Measurements from ENCODE around the gene RPRD1A. TPM values are rescaled to one million over a fixed set of nuclear protein-coding genes. Genes with fewer than 3 reads are reported as not detected.
A peak's percentile ranks its signal among the peaks of the same experiment; 100 is the strongest.

RPRD1A gene
- total RNA-seq, 1 experiment from 2014 or later = 80.7 TPM

DNA sequence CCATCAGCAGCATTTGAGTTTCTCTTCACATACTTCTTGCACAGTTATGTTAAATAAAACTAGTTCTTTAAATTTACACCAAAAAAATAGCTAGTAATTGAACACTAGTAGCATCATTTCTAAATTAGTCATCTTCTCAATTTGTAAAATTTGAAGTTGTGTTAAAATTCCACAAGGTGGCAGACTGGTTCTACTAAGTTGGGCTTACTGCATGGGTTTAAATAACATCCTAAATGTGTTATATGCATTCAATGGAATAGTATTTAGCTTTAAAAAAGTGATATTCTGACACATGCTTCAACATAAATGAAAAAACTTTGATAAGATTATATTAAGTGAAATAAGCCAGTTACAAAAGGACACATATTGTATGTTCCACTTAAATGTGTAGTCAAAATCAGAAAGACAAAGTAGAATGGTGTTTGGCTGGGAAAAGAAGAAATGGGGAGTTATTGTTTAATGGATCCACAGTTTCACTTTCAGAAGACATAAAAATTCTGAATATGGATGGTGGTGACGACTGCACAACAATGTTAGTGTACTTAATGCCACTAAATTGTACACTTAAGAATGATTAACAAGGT is 28.7 kb upstream of the RPRD1A start:
- ATAC-seq = peak; percentile 73
- no peaks in the 10 kb centered on the region for H3K79me2 ChIP-seq (ENCODE audit: insufficient read depth, low read length)
- POLR2A ChIA-PET = interaction anchor here (0.7 to 1.0 kb wide), 2 partner anchors 188 to 190 kb away, joined by 3 to 5 read pairs; no protein-coding TSS in a partner anchor
- CTCF ChIA-PET = interaction anchor here (0.6 to 3.3 kb wide), 20 partner anchors 10 to 661 kb away, joined by 3 to 94 read pairs (median 4); no protein-coding TSS in a partner anchor
- no peak overlapping the region for H3K27ac ChIP-seq (ENCODE audit: low read depth, low read length)
- H3K4me2 ChIP-seq (ENCODE audit: low read length) = no peak overlapping the region
- H3K4me1 ChIP-seq (ENCODE audit: control insufficient read depth in 1 of 2, insufficient read depth in 2 of 2, low read length in 2 of 2) = no peaks in the 10 kb centered on the region
- H3K4me3 ChIP-seq (replicated peaks in 1 of 2; ENCODE audit: low read depth in 1 of 2, low read length in 2 of 2) = no peak overlapping the region
- TF ChIP-seq, protein P1, sequence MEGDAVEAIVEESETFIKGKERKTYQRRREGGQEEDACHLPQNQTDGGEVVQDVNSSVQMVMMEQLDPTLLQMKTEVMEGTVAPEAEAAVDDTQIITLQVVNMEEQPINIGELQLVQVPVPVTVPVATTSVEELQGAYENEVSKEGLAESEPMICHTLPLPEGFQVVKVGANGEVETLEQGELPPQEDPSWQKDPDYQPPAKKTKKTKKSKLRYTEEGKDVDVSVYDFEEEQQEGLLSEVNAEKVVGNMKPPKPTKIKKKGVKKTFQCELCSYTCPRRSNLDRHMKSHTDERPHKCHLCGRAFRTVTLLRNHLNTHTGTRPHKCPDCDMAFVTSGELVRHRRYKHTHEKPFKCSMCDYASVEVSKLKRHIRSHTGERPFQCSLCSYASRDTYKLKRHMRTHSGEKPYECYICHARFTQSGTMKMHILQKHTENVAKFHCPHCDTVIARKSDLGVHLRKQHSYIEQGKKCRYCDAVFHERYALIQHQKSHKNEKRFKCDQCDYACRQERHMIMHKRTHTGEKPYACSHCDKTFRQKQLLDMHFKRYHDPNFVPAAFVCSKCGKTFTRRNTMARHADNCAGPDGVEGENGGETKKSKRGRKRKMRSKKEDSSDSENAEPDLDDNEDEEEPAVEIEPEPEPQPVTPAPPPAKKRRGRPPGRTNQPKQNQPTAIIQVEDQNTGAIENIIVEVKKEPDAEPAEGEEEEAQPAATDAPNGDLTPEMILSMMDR (IDR thresholded peaks at IDR 0.05 in 2 of 3, conservative IDR thresholded peaks at IDR 0.05 in 1 of 3; ENCODE audit: borderline replicate concordance in 1 of 3, insufficient read depth in 1 of 3, low read depth in 2 of 3, low read length in 2 of 3) = peak; percentile 37 to 75 (median 75); a peak in 4 of 6 replicates
- peak; percentile 81 for TF ChIP-seq RAD21 (IDR thresholded peaks at IDR 0.05; ENCODE audit: low read depth)
- TF ChIP-seq, protein P2, sequence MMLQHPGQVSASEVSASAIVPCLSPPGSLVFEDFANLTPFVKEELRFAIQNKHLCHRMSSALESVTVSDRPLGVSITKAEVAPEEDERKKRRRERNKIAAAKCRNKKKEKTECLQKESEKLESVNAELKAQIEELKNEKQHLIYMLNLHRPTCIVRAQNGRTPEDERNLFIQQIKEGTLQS (IDR thresholded peaks at IDR 0.05) = no peak
- H3K9me2 ChIP-seq (ENCODE audit: insufficient read depth) = no peaks in the 10 kb centered on the region
- no peaks in the 10 kb centered on the region for H3K36me3 ChIP-seq (ENCODE audit: control insufficient read depth in 1 of 2, insufficient read depth in 2 of 2, low read length in 2 of 2)
- H3K27me3 ChIP-seq (ENCODE audit: insufficient read depth, low read length) = no peaks in the 10 kb centered on the region
- no peaks in the 10 kb centered on the region for H3K9me3 ChIP-seq (ENCODE audit: control insufficient read depth in 1 of 2, insufficient read depth in 1 of 2, low read depth in 1 of 2, low read length in 2 of 2)
- BruUV-seq (replicated peaks) = no TSS peak
- RAD21 ChIA-PET (ENCODE audit: low non-redundant PET in 1 of 2, low total read pairs in 2 of 2, uncharacterized antibody in 2 of 2, unreplicated experiment in 2 of 2) = interaction anchor here (0.6 to 1.2 kb wide), 4 partner anchors 23 to 189 kb away, joined by 3 to 11 read pairs (median 4); no protein-coding TSS in a partner anchor
- H3K9ac ChIP-seq (ENCODE audit: low read length) = no peak overlapping the region
- H4K20me1 ChIP-seq (ENCODE audit: insufficient read depth) = no peaks in the 10 kb centered on the region
- peak overlapping the region; percentile 8 for H2AFZ ChIP-seq (ENCODE audit: low read depth, low read length, poor library complexity, severe bottlenecking)
- peak; percentile 71 for DNase-seq (ENCODE audit: low read depth, low spot score)
- intact Hi-C loops (cut with micrococcal nuclease) = loop anchor here (1.0 to 5.0 kb wide), 6 partner anchors 79 to 711 kb away; no protein-coding TSS in a partner anchor

DNA sequence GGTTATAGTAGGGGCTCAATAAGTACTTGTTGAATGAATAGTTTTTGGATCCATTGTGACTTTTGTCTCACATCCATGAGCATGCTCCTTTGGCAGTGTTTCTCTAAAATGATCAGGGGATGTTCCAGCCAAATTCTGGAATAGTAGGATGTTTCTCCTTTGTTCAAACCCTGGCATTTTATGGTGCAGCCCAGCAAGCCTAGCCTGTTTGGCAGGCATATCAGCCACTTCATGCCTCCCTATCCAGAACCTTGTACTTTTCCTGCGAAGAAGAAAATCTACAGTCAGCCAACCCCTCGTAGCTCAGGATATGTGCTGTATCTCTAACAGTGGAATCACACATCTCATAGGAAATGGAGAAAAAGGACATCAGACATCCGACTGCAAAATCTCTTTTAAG is 27.1 kb upstream of the RPRD1A start:
- Histone ChIP-seq H3K9me3 (ENCODE audit: control insufficient read depth in 1 of 2, insufficient read depth in 1 of 2, low read depth in 1 of 2, low read length in 2 of 2) (no peaks in the 10 kb centered on the region), H3K79me2 (ENCODE audit: insufficient read depth, low read length) (no peaks in the 10 kb centered on the region), H4K20me1 (ENCODE audit: insufficient read depth) (no peaks in the 10 kb centered on the region), H3K27ac (ENCODE audit: low read depth, low read length) (no peak overlapping the region), H3K4me1 (ENCODE audit: control insufficient read depth in 1 of 2, insufficient read depth in 2 of 2, low read length in 2 of 2) (no peaks in the 10 kb centered on the region), H3K27me3 (ENCODE audit: insufficient read depth, low read length) (no peaks in the 10 kb centered on the region), H3K4me3 (replicated peaks in 1 of 2; ENCODE audit: low read depth in 1 of 2, low read length in 2 of 2) (no peak overlapping the region), H3K36me3 (ENCODE audit: control insufficient read depth in 1 of 2, insufficient read depth in 2 of 2, low read length in 2 of 2) (no peaks in the 10 kb centered on the region), H3K4me2 (ENCODE audit: low read length) (no peak overlapping the region), H3K9ac (ENCODE audit: low read length) (no peak overlapping the region), H3K9me2 (ENCODE audit: insufficient read depth) (no peaks in the 10 kb centered on the region), H2AFZ (ENCODE audit: low read depth, low read length, poor library complexity, severe bottlenecking) (no peak overlapping the region)
- no TSS peak for BruUV-seq (replicated peaks)
- ChIA-PET POLR2A (no interaction called here), CTCF (interaction anchor here (3.3 kb wide), 1 partner anchor 189 kb away, joined by 94 read pairs; no protein-coding TSS in a partner anchor), RAD21 (ENCODE audit: low non-redundant PET in 1 of 2, low total read pairs in 2 of 2, uncharacterized antibody in 2 of 2, unreplicated experiment in 2 of 2) (interaction anchor here in 1 of 2 experiments (0.7 kb wide), 1 partner anchor 190 kb away, joined by 4 read pairs; no protein-coding TSS in a partner anchor)
- DNase-seq (ENCODE audit: low read depth, low spot score) (no peak), ATAC-seq (no peak)
- intact Hi-C loops (cut with micrococcal nuclease) = no loop called here
- TF ChIP-seq, protein P3, sequence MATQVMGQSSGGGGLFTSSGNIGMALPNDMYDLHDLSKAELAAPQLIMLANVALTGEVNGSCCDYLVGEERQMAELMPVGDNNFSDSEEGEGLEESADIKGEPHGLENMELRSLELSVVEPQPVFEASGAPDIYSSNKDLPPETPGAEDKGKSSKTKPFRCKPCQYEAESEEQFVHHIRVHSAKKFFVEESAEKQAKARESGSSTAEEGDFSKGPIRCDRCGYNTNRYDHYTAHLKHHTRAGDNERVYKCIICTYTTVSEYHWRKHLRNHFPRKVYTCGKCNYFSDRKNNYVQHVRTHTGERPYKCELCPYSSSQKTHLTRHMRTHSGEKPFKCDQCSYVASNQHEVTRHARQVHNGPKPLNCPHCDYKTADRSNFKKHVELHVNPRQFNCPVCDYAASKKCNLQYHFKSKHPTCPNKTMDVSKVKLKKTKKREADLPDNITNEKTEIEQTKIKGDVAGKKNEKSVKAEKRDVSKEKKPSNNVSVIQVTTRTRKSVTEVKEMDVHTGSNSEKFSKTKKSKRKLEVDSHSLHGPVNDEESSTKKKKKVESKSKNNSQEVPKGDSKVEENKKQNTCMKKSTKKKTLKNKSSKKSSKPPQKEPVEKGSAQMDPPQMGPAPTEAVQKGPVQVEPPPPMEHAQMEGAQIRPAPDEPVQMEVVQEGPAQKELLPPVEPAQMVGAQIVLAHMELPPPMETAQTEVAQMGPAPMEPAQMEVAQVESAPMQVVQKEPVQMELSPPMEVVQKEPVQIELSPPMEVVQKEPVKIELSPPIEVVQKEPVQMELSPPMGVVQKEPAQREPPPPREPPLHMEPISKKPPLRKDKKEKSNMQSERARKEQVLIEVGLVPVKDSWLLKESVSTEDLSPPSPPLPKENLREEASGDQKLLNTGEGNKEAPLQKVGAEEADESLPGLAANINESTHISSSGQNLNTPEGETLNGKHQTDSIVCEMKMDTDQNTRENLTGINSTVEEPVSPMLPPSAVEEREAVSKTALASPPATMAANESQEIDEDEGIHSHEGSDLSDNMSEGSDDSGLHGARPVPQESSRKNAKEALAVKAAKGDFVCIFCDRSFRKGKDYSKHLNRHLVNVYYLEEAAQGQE (IDR thresholded peaks at IDR 0.05; ENCODE audit: low read depth) = no peak
- TF ChIP-seq SRF (IDR thresholded peaks at IDR 0.05; ENCODE audit: low read depth) (no peak), ZFX (IDR thresholded peaks at IDR 0.05) (no peak), SP1 (IDR thresholded peaks at IDR 0.05; ENCODE audit: low read depth) (no peak)

Measured in HCT116 (cell line).